GM19324 (cell line): Measurements from ENCODE around the gene GNAQ.
A peak's percentile ranks its signal among the peaks of the same experiment; 100 is the strongest.

Source experiments
- ATAC-seq: cut with Tn5 transposase; IDR thresholded peaks from one replicate; pipeline ENCODE4 v1.9.1; 2021; ENCODE audit warnings: mild to moderate bottlenecking, moderate library complexity; ENCODE audit not compliant: unreplicated experiment, low FRiP score

The GNAQ gene

DNA sequence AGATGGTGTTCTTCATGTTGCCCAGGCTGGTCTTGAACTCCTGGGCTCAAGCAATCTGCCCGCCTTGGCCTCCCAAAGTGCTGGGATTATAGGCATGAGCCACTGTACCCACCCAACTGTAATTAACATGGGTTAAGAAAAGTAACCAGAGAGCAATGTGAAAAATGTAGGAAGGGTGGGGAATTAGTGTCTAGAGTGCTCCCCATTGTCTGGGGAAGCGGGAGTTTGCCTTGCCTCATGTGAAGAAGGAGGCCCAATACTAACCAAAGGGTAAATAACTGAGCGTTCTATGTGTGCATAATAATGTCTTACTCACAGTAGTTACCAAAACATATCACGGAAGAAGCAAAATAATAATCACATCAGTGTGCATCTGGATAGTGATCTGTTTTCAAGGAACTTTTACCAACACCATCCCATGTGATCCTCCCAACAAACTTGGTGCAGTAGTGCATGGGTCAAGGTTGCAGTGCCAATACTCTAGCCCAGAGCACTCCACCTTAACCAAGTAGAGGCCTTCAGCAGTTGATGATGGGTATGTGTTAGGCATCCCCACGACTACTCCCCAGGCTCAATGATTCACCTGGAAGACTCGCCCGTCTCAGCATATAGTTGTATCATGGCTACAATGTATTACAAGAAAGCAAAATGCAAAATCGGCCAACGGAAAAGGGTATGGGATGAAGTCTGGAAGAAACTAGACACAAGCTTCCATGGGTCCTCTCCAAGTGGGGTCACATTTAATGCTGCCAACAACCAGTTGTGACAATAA is 26.2 kb downstream of the GNAQ start:
- no peak for ATAC-seq

DNA sequence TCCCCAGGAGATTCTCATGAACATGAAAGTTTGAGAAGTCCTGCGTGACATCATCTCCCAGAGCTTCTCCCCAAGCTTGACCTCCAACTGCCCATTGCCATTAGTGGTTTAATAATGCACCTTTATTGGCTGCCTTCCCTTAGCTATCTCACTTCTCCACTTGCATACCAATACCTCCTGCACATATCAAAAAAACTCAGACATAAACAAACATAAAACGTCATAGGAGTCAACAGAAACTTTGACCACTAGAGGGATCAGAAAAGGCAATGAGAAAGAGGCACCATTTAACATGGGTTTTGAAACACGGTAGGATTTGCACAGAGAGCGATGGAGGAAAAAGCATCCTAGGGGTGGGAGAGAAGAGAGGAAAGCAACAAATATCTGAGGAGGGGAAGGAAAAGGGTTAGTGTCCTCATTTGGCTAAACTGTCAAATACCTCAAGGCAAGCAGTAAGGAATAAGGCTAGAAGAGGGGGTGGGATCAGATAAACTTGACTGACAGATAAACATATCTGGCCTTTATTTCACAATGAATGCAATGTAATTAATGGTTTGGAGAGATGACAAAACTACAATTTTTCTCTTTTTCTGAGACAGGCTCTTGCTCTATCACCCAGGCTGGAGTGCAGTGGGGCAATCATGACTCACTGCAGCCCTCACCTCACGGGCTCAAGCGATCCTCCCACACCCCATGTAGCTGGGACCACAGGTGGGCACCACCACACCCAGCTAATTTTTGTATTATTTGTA is 27.0 kb downstream of the GNAQ start:
- ATAC-seq: no peak

- no peak for ATAC-seq
These were observed 27.9 kb downstream of the GNAQ start for GRCh38 chr9:78003730-78004129.

- no peak for ATAC-seq
These were observed 29.5 kb downstream of the GNAQ start for GRCh38 chr9:78001946-78002731.

- ATAC-seq: no peak
These were observed 31.4 kb downstream of the GNAQ start for GRCh38 chr9:78000221-78000620.

DNA sequence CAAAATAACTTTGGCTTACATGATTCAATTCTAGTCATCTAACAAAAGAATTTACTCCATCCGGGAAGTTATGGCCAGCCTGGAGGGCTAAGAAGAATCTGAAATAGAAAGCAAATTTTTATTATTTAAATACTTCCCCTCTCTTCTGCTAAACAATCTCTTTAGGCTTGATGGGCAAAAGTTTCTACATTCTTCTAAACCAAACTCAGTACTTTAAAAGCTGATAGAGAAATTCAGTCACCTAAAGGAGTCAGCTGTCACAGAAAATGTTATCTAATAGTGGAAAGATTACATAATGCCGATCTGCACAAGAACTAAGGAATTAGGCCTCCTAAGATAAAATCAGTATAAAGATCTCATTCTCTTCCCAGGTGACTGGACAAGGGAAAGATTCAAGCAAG is 32.4 kb downstream of the GNAQ start:
- ATAC-seq: no peak

DNA sequence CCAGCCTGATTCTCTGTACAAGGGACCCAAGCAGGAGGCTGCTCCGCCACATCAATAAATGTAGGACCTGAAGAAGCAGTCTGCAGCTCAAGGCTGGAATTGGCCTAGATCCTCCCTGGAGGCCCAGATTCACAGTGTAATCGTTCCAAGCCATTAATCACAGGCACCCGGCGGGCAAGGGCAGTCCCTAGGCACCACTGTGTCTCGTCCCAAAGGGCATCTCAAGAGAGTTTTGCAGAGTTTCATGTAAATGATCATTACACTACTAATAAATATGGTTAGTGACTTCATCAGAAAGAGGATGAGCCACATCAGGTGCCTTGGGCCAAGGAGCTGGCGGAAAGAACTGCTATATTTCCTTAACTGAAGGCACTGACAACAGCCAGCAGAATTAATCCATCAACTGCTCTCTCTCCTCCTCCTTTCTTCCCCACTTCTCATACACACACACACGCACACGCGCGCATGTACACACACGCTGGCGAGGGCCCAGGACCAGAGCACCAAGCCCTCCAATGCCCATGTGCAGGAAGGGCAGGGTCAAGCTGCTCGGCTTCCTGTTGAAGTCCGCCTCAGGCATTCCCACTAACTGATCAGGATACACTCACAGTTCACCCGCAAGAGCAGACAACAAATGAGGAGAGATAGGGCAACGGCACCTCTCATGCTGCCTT is 33.9 kb downstream of the GNAQ start:
- no peak for ATAC-seq

DNA sequence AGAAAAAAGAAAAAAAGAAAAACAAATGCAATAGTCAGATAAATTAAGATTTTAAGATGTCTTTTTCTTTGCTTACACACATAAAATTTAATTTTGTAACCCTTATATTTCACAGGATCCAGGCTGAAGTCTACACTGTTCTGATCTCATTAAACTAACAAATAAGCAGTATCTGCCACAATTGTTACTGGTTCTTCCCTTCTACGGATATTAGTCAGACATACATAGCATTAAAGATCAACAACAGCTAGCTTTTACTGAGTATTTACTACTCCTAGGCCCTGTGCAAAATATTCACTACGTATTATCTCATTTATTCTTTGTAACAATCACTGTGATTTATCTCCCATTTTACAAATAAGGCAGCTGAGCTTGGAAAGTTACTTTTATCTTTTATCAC is 34.9 kb downstream of the GNAQ start:
- ATAC-seq: no peak

DNA sequence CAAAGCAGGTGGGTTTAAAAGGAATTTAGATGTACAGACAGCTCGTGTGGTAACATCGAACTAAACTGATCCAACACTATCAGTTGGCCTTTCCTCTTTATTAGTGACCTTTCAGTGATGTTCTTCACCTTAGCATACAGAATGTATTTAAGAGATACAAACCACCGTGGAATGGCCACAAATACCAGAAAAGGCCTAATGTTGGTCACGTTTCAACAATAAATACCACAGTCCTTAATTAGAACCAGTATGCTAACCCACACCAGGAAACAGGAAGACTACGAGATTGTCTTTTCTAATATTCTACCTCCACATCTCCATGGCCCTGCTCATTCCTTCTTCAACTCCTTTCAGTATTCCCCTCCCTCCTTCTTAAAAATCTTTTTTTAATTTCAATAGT is 40.4 kb downstream of the GNAQ start:
- ATAC-seq: no peak

GRCh38 chr9:77989909-77990308 is 41.7 kb downstream of the GNAQ start:
- no peak for ATAC-seq

GRCh38 chr9:77989458-77989857 is 42.2 kb downstream of the GNAQ start:
- no peak for ATAC-seq

DNA sequence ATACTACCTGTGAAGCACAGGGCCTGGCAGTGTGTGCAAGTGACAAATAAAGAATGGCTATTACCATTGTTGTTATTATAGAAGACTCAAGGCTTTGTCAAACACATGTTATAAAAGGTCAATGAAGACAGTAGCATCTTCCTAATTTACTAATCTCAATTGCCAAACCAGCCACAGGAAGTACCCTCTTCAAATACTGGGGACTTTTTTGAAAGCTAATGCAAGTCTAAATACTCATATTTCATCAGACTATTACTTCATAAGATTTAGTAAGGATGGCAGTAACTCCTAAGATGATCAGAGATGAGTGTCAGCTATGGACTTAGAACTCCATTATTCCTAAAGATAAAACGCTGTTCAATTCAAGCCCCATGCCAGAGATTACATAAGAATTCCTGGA is 43.0 kb downstream of the GNAQ start:
- no peak for ATAC-seq

DNA sequence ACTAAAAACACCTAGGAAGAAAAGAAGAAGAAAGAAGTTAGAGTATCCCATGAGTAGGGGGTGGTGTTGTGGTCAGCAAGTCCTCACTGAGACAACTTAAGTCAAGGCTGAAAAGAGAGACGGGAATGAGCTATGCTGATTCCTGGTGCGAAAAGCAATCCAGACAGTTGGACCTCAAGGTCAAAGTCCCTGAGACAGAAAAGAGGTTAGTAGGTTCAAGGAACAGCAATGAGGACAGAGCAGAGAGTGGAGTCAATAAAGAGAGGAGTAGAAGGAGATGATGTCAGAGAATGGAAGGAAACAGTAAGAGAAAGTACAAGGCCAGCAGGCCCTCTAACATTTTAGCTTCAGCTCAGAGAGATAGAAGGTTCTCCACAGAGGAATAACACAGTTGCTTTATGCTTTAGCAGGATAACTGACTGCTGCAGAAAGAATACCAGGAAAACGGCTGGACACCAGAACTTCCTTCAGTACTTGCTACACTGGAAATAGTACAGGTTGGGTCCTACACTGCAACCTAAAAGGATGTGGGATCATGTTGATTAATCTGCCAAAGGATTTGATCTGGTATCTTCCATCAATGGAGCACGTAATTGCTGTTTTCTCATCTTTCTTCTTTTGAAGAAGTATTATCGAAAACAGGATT is 43.6 kb downstream of the GNAQ start:
- no peak for ATAC-seq

- ATAC-seq: no peak
These were observed 44.4 kb downstream of the GNAQ start for GRCh38 chr9:77987081-77987656.

DNA sequence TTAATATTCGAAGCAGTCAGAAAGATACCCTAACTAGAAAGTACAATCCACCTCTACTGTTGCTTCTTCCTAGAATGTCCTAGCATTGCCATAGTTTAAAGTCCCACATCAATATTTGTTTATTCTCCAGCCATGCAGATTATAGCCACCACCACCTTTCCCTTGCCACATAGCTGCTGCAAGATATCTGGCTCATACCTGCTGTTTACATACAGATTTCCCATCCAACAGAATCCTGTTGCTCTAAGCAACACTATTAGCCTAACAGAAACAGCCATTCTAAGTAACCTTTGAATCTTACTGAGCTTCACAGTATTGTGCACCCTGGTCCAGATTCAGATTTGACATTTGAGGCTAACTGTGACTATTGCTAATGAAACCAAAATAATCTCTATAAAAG is 45.6 kb downstream of the GNAQ start:
- ATAC-seq: no peak

DNA sequence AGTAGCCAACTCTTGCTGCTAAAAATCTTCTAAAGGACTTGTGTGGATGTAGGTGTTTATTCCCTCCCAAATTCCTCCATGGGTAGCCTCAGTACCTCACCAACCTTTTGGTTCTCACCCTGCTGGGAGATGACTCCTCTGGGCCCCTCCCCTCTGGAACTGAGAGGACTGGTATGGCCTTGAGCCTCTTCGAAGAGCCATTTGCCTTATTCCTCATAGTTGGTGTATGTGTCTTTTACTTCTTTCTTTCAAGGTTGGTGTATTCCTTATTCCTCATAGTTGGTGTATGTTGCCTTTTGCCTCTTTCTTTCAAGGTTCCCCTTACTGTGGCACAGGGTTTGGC is 48.3 kb downstream of the GNAQ start:
- no peak for ATAC-seq

DNA sequence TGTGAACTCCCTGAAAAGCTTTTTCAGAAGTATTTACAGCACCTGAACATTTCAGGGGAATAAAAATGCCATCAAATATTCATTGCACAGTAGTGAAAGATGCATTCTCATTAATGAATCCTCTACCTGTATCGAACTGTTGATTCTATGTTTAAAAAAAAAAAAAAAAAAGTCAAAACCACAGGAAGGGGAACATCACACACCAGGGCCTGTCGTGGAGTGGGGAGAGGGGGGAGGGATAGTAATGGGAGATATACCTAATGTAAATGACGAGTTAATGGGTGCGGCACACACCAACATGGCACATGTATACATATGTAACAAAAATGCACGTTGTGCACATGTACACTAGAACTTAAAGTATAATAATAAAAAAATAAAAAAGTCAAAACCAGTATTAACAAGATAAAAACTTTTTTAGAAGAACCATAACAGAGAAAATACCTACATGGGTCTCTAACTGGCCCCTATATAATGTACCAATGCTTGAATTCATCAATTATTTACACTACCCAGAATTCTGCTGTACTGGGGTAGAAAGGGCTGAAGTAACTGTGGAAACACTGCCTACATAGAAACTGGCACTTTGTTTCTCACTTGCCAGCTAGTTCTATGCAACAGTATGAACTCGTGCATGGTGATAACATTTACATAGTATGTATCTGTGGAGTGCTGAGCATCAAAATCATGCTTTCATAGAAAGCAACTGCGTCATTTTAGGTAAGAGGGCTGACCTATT is 48.9 kb downstream of the GNAQ start:
- no peak for ATAC-seq

GRCh38 chr9:77981907-77982306 is 49.7 kb downstream of the GNAQ start:
- no peak for ATAC-seq

DNA sequence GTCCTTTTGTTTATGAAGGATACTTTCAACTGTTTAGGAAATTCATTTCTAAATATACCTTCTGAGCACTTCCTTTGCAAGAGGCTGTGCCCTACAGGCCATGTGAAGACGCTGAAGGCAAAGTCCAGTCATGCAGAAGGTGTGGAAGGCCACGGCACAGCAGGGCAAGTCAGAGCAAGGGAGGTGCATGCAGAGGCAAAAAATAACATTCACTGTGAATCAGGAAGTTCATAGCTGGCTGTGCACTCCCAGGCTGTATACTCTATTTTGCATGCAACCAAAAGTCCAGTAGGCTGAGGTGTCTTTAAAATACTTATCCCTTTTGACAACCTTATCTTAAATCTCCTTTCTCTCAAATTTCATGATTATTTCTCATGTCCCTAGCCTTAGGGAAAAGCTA is 50.3 kb downstream of the GNAQ start:
- ATAC-seq: peak; percentile 59
